GM12872 (cell line): Measurements from ENCODE around the gene ARL5C.

Experiments
- CTCF ChIP-seq: IDR thresholded peaks from 3 replicates; pipeline ENCODE4 v1.5.1; 2011; ENCODE audit warnings: low read depth, mild to moderate bottlenecking, low read length, moderate library complexity; ENCODE audit not compliant: insufficient read depth

Gene ARL5C

DNA sequence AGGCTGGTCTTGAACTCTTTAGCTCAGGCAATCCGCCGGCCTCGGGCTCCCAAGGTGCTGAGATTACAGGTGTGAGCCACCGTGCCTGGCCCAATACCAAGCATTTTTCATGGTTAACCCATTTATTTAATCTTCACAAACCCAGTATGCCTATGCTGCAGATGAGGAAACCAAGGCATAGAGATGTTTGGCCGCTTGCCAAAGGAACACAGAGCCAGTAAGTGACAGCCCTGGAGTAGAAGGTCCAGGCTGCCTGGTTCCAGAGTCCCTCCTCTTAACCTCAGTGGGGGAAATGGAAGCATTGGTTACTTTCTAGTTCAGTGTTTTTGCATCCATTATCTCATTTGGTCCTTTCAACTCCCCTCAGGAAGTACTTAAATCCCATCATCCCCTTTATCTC is 15.3 kb upstream of the ARL5C start:
- no peak for TF ChIP-seq CTCF

GRCh38 chr17:39178536-39178935 is 12.6 kb upstream of the ARL5C start:
- TF ChIP-seq CTCF, result no peak

DNA sequence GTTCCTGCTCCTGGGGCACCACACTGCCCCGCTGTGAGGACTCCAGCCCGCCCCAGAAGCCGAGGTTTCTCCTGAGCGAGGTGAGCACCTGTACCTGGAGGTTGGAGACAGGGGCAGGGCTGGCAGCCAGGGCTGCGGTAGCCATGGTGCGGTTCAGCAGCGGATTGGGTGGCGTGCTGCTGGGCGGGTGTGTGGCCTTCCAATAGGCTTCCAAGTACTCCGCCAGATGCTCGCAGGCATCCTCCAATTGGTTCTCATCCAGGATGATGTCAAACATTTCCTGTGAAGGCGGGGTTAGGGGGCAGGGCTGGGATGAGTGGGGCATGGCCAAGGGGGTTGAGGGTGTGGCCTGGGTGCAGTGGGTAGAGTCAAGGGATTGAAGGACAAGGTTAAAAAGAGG is 11.3 kb upstream of the ARL5C start:
- no peak for TF ChIP-seq CTCF

DNA sequence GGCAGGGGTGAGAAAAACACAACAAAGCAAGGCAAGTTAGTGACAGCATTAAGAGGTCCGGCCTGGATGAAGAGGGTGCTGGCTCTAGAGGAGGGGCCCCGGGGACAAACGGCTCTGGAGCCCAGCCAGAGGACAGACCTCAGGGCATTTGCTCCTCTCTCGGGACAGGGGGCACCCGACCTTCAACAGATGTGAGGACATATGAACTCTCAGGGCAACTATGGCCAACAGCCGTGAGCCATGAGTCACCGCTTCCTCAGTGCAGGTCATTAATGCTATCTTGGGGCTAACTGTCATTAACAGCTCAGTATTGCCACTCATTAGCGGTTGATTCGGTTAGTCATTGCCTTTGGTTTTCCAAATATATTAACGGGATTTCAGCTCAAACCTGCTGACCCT is 9.7 kb upstream of the ARL5C start:
- no peak for TF ChIP-seq CTCF

DNA sequence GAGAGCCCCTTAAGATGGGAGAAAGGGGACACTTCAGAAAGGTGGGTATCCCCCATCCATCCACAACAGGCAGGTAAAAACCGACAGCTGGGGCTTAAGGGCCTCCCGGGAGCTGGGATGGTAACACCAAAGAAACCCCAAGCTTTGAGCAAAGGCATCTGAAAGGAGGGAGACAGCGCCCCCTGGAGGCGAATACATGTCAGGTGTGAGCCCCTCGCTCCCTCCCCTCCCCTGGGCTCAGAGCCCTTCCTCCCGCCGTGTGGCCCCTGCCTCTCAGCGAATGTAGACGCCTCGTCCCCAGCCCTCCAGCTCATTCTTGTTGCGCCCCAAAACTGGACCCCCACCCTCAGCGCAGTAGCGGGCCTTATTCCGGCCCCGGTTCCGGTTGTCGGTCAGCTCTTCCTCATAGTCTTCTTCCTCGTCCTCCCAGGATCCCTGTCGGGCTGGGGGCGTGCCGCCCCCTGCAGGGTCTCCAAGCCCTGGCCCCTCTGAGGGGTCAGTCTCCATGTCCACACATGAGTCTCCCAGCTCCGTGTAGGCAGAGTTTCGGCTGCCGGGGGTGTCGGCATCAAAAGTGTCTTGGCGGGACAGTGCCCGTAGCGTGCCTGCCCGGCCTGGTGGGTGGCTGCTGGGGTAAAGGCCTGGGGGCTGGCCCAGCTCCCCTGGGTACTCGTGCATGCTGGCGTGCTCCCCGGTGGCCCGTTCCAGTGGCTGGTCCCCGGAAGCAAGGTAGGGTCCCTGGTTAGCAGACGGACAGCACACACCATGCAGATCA is 9.1 kb upstream of the ARL5C start:
- TF ChIP-seq CTCF, result peak; percentile 95

DNA sequence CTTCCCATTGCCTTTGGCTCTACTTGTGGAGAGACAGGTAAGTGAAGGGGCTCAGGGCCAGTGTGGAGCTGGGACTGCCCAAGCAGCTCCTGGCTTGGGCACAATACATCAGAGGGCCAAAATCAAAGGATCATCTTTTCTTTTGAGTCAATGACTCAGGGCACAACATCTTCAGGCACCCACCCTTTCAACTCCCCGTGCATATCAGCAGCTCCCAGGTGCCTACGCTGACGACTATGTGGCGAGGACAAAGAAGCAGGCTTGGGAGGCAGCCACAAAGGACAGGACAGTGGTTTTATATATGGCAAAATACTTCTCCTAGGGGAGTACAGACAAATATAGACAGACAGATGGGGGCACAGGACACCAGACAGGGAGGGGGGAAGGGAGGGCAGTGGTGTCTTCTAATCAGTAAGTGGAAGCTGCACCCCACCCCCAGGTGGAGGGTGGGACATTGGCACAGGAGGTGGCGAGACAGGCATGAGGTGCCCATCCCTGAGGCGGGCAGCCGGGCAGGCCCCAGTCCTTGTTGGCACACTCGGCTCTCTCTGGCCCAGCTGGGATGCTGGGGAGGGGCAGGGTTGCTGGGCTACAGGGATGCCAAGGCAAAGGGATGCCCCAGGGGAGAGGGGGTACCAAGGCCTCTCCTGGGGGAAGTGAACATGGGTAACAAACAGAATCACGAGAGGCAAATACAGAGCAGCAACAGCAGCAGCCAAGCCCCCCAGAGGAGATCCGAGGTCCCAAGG is 7.7 kb upstream of the ARL5C start:
- no peak for TF ChIP-seq CTCF

- no peak for TF ChIP-seq CTCF
Measured at GRCh38 chr17:39173080-39173479, 7.1 kb upstream of the ARL5C start.
